Activated CD8-positive, alpha-beta memory T cell treated with anti-CD3 and anti-CD28 coated beads, Interleukin-2, amount 50 U/mL, for 48 hours (primary cell): ENCODE results near the gene GSPT1.
"Not testable (repeated sequence)": the region's sequence is repeated elsewhere in the genome, so short reads cannot be mapped to it uniquely, and the experiment has no call there.

ENCODE experiments used
- DNase-seq: peaks from one replicate; pipeline ENCODE4 v3.0.0-alpha.2; 2020

The GSPT1 gene

GRCh38 chr16:11915644-11916523 is at the start of gene GSPT1:
TSS of gene GSPT1 (minus strand) at chr16:11915956. CDS start at chr16:11915720, 236 bp downstream.
- DNase-seq = peak; percentile 99

- DNase-seq = no peak
These were observed 49.2 kb upstream of the GSPT1 start, which contains the start of gene TNFRSF17 for GRCh38 chr16:11964761-11965551. TSS of gene TNFRSF17 (plus strand) at chr16:11965210. CDS start at chr16:11965325, 115 bp downstream.

- no peak for DNase-seq
These were observed 48.0 kb upstream of the GSPT1 start for GRCh38 chr16:11963706-11964105.

- DNase-seq = not testable (repeated sequence)
These were observed 47.2 kb upstream of the GSPT1 start for GRCh38 chr16:11962978-11963377.

- DNase-seq = not testable (repeated sequence)
These were observed 46.7 kb upstream of the GSPT1 start for GRCh38 chr16:11962457-11962856.

- no peak for DNase-seq
These were observed 42.0 kb upstream of the GSPT1 start for GRCh38 chr16:11957591-11958395.

GRCh38 chr16:11956558-11956957 is 40.8 kb upstream of the GSPT1 start:
- DNase-seq = no peak

- DNase-seq = no peak
These were observed 40.0 kb upstream of the GSPT1 start for GRCh38 chr16:11955713-11956123.

- DNase-seq = not testable (repeated sequence)
These were observed 37.8 kb upstream of the GSPT1 start for GRCh38 chr16:11953576-11953975.

GRCh38 chr16:11950388-11950787 is 34.6 kb upstream of the GSPT1 start:
- no peak for DNase-seq

- DNase-seq = no peak
These were observed 33.8 kb upstream of the GSPT1 start for GRCh38 chr16:11949527-11949926.

GRCh38 chr16:11948819-11949218 is 33.1 kb upstream of the GSPT1 start:
- no peak for DNase-seq

GRCh38 chr16:11946433-11946832 is 30.7 kb upstream of the GSPT1 start:
- DNase-seq = no peak

- DNase-seq = not testable (repeated sequence)
These were observed 26.2 kb upstream of the GSPT1 start, which contains the start of gene NPIPB2 for GRCh38 chr16:11941945-11942344. TSS of gene NPIPB2 (minus strand) at chr16:11942045. CDS start at chr16:11942045, 0 bp downstream.

- not testable (repeated sequence) for DNase-seq
These were observed 11.6 kb upstream of the GSPT1 start for GRCh38 chr16:11927350-11927749.

- DNase-seq = not testable (repeated sequence)
These were observed 8.3 kb upstream of the GSPT1 start for GRCh38 chr16:11924046-11924445.

GRCh38 chr16:11916524-11917285 is 949 bp upstream of the GSPT1 start:
- DNase-seq = no peak

GRCh38 chr16:11915114-11915643 is 577 bp downstream of the GSPT1 start:
- peak; percentile 72 for DNase-seq

- peak; percentile 70 for DNase-seq
These were observed 1.3 kb downstream of the GSPT1 start for GRCh38 chr16:11914210-11915113.

- no peak for DNase-seq
These were observed 2.2 kb downstream of the GSPT1 start for GRCh38 chr16:11913425-11914079.
